Cerebellar cortex (tissue), 1 donor: Measurements from ENCODE around the gene PRDM16.
A peak's percentile ranks its signal among the peaks of the same experiment; 100 is the strongest.

Experiments
- DNase-seq: peaks from one replicate; pipeline ENCODE4 v3.0.0-alpha.2; 2015; ENCODE audit warnings: low spot score

The PRDM16 gene

DNA sequence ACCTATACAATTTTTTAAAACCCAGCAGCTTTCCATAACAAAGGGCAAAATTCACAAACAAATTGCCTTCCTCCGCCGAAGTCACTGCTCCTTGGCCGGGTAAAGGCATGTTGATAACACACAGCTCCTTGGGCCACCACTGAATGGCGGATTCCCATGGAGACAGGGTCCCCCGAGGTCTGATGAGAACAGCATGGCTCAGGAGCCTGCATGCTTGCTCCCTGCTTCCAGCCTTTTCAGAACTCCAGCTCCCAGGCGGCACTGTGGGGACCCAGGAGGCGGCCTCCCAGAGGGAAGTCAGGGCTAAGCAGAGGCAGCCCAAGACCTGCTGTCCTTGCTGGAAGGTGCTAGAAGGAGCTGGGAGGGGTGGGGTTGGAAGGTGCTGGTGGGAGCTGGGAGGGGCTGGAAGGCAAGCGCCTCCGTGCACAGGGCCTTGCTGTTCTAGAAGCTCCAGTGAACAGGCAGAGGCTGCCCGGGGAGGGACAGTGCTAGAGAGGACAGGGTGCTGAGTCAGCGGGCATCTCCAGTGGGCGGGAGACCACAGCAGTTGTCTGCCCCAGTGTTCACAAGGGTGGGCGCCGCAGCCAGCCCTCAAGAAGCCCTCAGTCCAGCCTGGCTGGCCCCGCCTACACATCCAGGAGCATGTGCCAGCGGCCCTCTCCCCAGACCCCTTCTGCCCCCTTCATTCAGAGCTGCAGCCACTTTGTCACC lies 35.1 kb downstream of the PRDM16 start:
- DNase-seq = no peak

DNA sequence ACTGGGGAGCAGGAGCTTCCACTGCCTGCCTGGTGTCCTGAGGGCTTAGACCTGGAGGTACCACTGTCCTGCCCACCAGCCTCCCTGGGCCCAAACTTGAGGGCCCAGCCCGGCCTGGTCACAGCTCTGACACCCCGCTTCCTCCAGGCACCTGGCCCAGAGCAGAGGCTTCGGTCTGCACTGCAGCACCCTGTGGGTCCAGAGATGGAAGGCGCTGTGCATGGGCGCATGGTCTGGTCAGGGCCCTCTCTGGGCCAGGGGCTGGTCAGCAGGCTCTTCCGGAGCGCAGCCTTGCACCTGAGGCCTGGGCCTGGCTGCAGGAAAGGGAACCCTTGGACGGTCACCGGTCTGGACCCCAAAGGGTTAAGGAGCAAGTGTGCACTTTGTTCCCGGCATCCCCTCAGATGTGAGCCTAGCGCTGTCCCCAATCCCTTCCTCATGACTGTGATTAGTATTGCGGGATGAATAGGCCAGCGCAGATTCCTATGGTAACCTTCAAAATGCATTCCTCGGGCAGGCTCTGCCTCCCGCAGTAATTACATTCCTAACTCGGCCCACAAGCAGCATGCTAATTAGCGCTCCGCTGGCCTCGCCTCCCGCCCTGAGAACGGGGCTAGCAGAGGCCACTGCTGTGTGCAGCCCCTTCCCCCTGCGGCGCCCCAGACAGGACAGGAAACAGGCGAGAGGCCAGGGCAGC lies 36.3 kb downstream of the PRDM16 start:
- peak; percentile 90 for DNase-seq

GRCh38 chr1:3106216-3106615 lies 37.2 kb downstream of the PRDM16 start:
- DNase-seq = no peak

DNA sequence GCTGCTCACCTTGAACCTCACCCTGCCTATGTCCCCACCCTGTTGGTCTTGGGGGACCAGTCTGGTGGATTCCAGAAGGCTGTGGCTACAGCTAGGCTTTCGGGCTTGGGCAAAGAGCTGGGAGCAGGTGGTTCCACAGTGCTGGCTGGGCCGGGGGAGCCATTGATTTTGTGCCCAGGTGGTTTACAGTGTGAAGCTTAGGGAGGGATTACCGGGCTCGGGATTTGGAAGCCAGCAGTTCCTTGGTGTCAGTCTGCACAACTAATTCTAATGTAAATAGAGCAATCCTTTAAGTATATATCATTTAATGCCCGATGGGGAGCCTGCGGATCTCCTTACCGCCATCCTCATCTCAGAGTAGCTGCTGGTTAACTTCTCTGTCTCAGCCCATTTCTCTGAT lies 38.2 kb downstream of the PRDM16 start:
- no peak for DNase-seq

- DNase-seq = no peak
These were observed 40.4 kb downstream of the PRDM16 start for GRCh38 chr1:3109355-3109754.

DNA sequence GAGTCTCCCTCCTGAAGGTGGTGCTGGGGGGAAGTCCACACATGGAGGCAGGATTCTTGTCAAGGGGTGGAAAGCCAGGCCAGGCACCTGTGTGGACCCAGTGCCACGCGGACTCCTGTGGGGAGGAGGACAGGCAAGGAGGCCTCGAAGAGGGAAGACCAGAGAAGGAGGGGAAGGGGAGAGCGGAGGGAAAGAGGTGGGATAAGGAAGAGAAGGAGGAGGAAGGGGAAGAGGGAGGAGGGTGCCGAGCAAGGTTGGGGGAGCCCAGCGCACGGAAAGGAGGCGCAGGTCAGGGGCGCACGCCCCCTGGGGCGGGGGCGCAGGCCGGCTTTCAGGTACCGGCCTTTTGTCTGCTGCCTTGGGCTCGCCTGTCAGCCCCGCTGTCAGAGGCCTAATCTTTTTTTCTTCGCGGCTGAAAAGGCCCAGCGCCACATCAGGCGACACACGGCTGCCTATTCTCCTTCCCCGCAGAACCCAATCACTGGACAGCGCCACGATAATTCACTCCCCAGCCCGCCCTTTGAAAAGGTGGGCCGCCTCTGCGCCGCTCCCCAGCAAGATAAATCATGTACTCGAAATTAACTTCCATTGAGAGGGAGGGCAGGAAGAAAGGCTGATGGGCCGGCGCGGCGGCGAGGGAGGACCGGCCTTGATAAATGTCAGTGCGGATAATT lies 42.5 kb downstream of the PRDM16 start:
- DNase-seq = no peak

DNA sequence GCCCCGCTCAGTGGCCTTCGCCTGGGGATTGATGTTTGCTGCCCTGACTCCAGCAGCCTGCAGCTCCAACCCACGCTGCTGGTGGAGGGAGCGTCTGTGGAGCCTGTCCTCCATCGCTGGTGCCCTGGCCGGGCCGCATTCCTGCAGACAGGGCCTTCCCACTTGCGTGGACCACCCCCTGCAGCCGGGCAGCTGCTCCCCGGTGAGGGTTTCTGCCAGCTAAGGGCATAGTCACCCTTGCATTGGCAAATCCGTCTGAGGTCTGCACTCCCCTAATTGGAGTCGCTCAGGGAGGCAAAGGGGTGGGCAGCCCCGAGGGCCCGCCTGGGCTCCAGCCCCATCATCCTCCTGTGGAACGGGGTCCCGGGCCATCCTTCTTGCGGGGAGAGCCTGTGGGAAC lies 43.5 kb downstream of the PRDM16 start:
- DNase-seq = no peak

DNA sequence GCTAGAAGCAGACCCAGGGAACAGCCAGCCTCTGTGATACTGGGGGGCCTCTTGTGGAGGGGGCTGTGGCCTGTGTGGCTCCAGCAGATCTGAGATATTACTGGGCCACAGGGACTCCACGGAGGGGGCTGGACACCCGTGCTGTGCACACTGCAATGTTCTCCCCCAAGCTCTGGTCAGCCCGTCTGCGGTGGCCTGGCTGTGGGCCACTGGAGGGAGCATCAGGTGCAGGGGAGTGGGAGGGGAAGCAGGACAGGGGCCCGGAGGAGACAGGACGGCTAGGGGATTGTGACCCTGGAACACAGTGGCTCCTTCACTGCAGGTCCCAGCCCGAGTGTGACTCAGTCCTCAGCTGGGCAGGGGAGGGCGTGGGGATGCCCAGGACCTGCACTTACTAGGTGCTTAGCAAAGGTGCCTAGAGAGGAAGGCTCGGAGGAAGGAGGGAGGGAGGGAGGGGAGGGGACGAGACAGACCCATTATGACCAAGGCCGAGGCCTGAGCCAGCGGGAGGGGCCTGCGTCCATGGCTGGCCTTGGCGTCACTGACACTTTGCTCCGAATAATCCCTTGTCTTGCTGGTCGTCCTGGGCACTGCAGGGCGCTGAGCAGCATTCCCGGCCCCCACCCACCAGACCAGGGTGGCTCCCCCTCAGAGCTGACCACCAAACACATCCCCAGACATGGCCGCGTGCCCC lies 44.2 kb downstream of the PRDM16 start:
- DNase-seq = no peak

- no peak for DNase-seq
These were observed 44.7 kb downstream of the PRDM16 start for GRCh38 chr1:3113741-3114056.

DNA sequence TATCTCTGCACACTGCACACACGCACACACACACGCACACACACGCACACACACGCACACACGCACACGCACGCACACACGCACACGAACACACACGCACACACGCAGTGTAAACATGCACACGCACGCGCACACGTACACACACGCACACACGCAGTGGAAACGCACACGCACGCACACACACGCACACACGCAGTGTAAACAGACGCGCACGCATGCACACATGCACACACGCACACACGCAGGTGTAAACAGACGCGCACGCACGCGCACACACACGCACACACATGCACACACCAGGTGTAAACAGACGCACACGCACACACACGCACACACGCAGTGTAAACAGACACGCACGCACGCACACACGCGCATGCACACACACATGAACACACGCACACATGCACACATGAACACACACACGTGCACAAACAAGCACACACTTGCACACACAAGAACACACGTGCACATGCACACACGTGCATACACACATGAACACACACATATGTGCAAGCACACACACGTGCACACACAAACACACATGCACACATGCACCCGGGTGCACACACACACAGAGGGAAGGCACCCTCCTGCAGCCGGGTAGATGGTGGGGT lies 45.2 kb downstream of the PRDM16 start:
- no peak for DNase-seq

GRCh38 chr1:3114846-3115245 lies 45.8 kb downstream of the PRDM16 start:
- DNase-seq = no peak

- DNase-seq = no peak
These were observed 46.5 kb downstream of the PRDM16 start for GRCh38 chr1:3115275-3116149.

- no peak for DNase-seq
These were observed 47.1 kb downstream of the PRDM16 start for GRCh38 chr1:3116150-3116510.

- DNase-seq = no peak
These were observed 47.6 kb downstream of the PRDM16 start for GRCh38 chr1:3116560-3116959.

DNA sequence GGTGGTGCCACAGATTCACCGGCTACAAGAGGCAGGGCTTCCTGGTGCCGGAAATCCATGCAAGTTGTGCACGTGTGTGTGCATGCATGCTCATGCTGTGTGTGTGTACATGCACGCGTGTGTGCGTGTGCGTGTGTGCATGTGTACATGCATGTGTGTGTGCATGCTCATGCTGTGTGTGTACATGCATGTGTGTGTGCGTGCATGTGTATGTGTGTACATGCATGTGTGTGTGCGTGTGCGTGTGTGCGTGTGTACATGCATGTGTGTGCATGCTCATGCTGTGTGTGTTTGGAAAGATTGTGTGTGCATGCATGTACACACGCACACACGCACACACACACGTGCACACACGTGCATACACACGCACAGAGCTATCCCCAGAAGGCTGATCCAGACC lies 48.9 kb downstream of the PRDM16 start:
- no peak for DNase-seq

GRCh38 chr1:3119061-3119460 lies 50.1 kb downstream of the PRDM16 start:
- no peak for DNase-seq

GRCh38 chr1:3119725-3120124 lies 50.7 kb downstream of the PRDM16 start:
- no peak for DNase-seq

GRCh38 chr1:3120140-3120539 lies 51.1 kb downstream of the PRDM16 start:
- DNase-seq = no peak

DNA sequence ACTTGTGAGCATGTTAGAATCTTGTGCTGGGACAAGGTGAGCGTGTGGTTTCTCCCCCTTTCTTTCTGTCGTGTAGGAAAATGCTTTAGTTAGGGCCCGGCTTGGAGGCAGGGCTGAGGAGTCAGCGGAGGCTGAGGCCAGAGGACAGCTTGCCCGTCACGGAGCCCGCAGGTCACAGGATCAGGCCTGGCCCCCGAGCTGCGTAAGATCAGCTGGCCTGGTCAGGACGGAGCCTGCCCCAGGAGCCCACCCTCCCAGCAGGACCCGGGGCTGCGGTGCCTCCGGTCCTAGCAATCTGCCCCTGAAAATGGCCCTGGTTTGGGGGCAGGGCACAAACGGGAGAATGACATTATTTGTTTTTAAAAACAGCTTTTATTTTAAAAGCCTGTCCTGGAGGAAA lies 52.0 kb downstream of the PRDM16 start:
- DNase-seq = no peak

GRCh38 chr1:3121401-3122210 lies 52.6 kb downstream of the PRDM16 start:
- DNase-seq = no peak

DNA sequence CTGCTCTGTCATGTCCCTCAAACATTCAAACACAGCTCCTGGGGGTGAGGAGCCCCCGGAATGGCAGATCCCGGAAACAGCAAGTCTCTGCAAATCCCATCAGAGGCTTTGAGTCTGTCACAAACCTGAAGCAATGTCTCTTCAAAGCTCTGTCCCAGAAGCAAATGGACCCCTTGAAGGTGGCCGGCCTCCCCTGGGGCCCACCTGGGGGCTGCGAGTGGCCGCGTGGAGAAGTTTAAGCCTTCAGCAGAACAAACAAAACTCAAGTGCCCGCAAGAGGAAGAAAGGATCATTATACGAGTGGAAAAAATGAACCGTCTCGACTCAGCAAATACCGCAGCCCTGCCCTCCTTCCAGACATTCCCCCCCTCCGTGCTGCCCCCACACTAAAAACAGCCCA lies 53.3 kb downstream of the PRDM16 start:
- no peak for DNase-seq
